ENCODE measurements around the gene C6orf136.

C6orf136 gene

GRCh38 chr6:30686908-30687658 is 40.1 kb downstream of the C6orf136 start:
- peak; percentile 88 for DNase-seq (ENCODE audit: low spot score)

- no peak for DNase-seq (ENCODE audit: low spot score)
These were observed 40.9 kb downstream of the C6orf136 start for GRCh38 chr6:30687659-30688431.

- DNase-seq (ENCODE audit: low spot score), result no peak
These were observed 41.6 kb downstream of the C6orf136 start for GRCh38 chr6:30688569-30688968.

- DNase-seq (ENCODE audit: low spot score), result no peak
These were observed 42.3 kb downstream of the C6orf136 start for GRCh38 chr6:30689022-30689865.

GRCh38 chr6:30689985-30690384 is 43.1 kb downstream of the C6orf136 start:
- DNase-seq (ENCODE audit: low spot score), result no peak

GRCh38 chr6:30690403-30691207 is 43.7 kb downstream of the C6orf136 start, which contains the start of gene NRM:
Gene NRM, minus strand, starts transcription at chr6:30690984. Its CDS starts 10 bp downstream, at chr6:30690974.
- peak; percentile 94 for DNase-seq (ENCODE audit: low spot score)

GRCh38 chr6:30691208-30691847 is 44.4 kb downstream of the C6orf136 start:
- DNase-seq (ENCODE audit: low spot score), result peak; percentile 70

GRCh38 chr6:30696432-30696831 is 49.5 kb downstream of the C6orf136 start:
- DNase-seq (ENCODE audit: low spot score), result no peak

GRCh38 chr6:30700340-30700739 is 53.4 kb downstream of the C6orf136 start:
- no peak for DNase-seq (ENCODE audit: low spot score)

Measured in D341Med (cell line).